Stimulated activated CD4-positive, alpha-beta T cell treated with anti-CD3 and anti-CD28 coated beads, Interleukin-2, amount 100 ng/mL, for 48 hours (primary cell): ENCODE results near the gene CTNNBL1.
"Not testable (repeated sequence)": the region's sequence is repeated elsewhere in the genome, so short reads cannot be mapped to it uniquely, and the experiment has no call there.

Experiments used
- DNase-seq, 2 donors: peaks; one replicate each; pipeline ENCODE4 v3.0.0-alpha.2; 2020

CTNNBL1 gene

DNA sequence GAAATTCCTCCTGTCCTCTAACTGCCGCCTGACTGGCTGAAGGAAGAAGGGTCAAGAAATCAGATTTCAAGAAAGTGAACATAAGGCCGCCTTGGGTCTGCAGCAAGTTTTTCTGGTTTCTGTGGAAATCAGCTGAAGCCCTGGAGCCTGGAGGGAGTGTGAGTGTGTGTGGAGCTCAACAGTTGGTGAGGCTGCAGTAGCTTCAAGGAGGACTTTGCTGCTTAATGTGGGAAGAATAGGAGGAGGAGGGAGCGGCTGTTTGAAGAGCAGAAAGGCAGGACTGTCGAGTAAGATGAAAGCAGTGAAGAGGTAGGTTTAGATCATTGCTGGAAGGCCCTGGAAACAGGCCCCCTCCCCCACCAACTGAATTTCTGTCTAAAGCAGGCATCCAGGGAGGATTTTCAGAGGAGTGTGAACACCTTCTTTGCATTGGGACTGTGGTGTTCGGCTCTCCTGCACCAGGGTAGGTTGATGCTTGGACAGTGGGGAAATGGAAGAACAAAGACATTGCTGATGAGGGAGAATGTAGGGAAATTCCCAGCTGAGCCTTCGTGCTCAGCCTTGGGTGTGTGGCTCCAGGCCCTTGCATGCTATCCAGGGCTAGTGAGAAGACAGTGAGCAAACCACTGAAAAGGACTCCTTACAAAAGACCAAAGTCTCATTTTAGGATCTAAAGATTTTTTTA is 129.6 kb downstream of the CTNNBL1 start:
- no peak for DNase-seq

DNA sequence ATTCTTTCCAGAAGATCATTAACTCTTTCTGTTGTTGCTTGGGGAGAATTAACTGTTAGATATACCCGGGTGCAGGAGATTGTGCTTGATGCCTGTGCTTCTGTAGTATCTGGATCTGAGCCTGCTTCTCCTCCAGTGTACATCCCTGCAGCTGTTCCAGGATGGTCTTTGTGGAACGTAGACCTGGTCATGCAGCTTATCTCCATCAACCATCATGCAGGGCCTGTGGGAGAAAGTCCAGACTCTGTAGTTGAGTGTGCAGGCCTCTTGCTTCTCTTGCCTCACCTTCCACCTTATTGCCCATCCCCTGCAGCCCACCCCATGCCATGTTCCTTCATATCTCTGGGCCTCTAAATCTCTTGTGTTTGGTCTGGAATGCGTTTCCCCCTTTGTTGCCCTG is 133.8 kb downstream of the CTNNBL1 start:
- no peak for DNase-seq

DNA sequence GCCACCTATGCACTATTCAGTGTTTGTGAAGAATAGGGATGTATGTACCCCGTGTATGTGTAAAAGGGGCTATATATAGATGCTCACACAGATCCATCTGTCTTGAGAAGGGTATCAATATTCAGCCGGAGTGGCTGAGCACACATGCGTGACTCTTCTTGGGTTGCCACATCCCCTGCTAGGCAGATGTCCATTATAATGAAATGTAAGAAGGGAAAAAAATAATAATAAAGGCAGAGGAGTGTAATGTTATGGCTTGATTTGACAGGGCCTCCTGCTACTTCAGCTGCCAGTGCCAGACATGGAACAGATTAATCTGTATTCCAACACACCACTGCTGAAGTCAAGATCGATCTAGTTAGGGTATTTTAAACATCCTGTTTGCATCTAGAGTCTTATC is 134.9 kb downstream of the CTNNBL1 start:
- DNase-seq = no peak

DNA sequence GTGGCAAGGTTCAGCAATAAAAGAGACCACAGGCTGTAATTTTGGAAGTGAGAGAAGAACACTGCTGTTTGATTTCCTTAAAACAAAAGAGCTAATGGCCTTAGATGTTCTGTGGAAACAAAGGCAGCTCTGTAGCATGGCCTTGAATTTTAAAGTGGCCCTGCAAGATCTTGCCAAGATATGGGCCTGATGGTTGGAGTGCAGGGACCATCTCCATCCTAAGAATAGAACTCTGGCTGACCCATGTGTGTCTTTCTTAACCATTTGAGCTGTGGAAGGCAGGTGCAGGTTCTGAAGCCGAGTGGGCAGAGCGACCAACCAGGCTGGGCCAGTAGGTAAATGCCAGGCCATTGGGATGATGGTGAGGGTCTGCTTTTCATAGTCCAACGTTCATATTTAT is 135.3 kb downstream of the CTNNBL1 start:
- no peak for DNase-seq

DNA sequence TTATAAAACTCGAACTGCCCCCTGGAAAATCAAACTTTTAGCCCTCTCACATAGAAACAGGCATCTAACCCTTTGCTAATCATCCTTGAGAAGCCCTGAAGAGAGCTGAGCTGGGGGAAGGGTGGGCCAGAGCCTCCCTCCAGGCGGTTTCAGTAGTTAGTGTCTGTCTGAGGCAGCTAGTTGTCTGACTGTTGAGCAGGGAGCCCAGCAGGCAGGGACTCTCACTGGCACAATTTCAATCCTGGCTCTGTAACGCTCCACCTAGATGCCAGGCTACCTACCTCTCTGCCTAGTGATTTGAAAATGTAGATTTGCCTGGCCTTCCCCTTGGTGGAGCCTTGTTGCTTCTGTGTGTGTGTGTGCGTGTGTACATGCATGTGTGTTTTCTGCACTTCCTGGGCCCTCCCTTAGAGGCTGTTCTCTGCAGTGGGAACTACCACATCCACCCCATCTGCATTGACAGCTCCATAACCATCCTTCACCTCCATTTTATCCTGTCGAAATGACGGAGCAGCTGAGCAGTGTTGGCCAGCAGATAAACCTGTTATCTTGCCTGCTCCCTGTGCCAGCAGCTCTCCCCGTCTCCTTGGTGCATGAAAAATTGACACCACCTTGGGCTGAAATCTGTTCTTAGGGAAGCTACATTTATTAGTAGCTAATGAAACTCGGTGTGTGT is 139.5 kb downstream of the CTNNBL1 start:
- no peak for DNase-seq

DNA sequence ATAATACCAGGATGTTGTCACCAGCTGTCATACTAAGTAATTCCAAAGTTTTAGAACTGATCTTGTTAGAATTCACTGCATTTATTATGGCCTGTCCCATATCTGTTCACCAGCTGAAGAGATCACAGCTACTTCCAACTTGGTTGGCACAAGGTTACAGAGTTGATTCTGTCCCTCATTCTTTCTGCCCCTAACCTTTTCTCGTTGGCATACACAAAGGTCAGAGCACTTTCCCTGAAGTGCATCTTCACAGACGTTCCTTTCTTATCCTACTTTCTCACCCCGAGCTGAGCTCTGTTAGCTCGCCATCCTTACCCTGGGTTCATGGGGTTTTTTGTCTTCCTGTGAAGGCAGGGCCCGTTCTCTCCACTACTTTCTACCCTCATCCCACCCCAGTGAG is 143.1 kb downstream of the CTNNBL1 start:
- no peak for DNase-seq

DNA sequence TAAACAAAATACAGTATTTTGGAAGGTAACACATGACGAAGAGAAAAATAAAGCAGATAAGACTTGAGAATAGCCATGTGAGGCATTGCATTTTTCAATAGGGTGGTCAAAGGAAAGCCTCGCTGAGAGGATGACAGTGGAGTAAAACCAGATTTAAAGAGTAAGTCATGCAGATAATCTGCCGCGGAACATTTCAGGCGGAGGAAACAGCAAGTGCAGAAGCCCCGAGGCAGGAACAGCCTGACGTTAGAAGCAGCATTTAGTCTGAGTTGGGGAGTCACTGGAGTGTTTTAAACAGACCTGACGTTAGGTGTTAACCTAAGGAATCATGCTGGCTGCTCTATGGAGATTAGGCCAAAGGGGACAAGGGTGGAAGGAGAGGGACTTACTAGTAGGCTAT is 144.1 kb downstream of the CTNNBL1 start:
- DNase-seq = no peak

DNA sequence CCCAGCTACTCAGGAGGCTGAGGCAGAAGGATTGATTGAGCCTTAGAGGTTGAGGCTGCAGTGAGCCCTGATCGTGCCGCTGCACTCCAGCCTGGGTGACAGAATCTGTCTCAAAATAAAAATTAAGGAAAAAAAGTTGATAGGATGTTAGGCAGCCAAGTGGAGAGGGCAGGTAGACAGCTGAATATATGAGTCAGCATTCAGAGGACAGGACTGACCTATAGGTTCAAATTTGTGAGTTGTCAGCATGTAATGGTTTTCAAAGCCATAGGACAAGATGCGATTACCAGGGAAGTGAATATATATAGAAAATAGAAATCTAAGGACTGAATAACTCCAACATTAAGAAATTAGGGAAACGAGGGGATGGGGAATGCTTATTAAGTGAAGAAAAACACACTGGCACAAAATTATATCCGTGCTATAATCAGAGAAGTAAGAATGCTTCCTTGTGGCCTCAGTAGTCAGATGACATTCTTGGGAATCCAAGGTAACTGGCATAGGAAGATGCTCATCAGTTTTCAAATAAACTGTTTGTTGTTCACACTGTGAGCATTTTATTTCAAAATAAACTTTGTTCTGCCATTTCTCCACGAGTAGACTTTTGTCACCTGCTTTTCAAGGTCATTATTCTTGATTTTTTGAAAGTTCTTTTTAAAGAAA is 145.1 kb downstream of the CTNNBL1 start:
- no peak for DNase-seq

DNA sequence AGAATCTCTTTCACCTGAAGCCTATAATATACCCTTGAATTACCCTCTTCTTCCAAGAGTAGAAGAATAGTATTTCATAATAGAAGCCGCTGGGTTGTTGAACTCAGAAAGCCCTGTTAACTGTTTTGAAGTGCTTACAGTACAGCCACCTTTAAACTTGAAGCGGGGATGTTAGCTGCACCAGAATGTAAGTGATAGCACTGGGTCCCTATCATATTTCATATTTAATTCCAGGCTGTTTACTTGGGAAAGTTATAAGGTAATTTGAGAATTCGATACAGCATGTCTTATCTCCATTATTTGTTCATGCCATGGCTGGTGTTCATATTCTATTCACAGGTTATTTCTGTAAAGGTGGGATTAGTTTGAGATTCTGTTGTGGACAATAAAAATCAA is 145.6 kb downstream of the CTNNBL1 start:
- DNase-seq = no peak

DNA sequence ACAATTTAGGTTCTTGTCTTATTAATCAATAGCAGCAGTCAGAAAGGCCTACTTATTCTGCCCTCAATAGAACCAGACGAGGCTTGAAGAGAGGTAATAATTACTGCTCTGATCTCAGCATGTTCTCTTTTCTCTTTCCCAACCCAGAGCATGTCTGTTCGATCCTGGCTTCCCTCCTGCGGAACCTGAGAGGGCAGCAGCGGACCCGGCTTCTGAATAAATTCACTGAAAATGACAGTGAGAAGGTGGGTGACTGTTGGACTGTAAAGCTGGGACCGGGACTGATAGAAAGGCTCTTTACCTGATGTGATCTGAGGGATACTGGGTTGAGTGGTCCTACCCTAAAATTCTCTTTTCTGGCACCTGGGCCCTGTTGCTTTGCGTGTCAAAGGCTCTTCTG is 146.1 kb downstream of the CTNNBL1 start:
- DNase-seq = no peak

DNA sequence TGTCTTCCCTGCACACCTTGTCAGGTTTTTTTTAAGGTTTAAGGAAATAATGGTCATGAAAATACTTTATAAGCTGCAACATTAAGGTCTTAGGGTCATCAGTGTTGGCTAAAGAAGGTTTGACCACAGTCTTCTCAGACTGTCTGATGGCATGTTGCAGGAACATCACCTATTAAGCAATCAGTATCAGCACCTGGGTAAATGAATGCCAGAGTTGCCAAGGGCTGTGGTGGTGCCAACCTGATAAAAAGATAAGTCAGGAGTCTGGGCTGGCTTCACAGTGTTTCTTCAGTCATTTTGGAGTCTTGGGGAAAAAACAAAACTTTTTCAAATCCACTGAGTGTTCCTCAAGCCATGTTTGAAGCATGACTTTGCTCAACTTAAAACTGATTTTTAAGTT is 147.6 kb downstream of the CTNNBL1 start:
- DNase-seq = no peak

DNA sequence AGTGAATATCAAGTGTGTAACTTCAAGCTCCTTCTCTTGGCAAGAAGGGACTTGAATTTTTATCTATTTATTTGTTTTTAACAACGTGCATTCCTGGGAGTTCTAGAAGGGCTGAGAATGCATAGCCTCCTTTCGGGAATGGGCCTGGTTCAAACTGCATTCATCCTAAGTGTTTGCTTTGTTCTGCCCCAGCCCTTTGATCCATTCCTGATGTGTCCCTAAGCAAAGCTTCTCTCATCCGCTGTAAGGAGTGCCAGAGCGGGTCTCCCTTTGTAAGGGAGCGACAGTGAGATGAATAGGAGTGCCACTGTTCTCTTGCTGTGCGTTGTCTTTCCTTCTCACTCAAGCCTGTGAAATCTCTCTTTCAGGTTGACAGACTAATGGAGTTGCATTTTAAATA is 148.1 kb downstream of the CTNNBL1 start:
- DNase-seq = no peak

DNA sequence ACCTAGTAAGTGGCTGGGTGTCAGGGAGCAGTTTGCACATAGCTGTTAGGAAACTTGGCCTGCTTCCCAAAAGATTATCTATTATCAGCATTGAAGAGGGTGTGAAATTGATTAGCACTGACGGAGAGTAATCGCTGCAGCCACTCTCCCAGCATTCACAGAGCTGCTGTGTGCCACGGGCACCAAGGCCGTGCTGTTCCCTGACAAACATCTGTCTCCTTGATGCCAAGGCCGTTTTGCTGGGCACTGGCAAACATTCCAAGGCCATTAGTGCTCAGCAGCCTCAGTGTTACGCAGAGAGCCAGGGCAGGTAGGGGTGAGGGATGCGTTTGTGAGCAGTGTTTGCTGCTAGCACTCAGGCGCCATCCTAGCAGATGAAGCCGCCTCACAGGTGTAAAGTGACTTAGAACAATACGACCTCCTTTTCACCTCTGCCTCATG is 151.4 kb downstream of the CTNNBL1 start:
- no peak for DNase-seq

DNA sequence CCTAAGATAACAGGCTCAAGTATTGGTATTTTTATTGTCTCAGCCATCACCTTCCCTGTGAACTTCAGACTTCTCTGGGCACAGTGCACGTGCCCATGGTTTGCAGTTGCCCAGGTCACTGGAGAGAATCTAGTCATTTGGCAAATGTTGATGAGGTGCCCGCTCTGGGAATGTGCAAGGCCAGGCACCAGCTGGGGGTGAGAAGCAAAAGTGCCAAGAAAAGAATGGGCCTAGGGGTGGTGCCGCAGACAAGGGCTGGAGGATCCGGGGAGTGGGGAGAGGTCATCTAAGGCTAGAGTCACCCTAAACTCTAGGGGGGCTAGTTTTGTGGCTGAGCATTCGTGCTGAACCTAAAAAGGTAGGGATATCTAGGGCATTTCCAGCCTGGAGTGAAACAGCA is 152.0 kb downstream of the CTNNBL1 start:
- DNase-seq = no peak

DNA sequence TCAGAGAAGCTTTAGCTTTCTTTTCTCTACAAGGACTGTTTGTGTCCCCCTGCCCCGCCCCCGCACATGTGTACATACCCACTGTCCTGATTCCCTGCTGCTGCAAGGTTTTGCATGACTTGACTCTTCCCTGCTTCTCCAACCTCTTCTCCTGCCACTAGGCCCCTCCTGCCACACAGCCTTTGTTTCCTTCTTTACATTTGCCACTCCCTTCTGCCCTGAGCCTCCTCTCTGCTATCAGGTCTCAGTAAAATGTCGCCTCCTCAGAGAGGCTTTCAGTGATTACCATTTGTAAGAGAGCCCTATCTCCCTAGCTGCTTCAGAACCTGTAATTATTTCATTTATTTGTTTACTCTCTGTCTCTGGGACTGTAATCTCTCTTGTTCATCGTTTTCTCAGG is 152.7 kb downstream of the CTNNBL1 start:
- DNase-seq = no peak

DNA sequence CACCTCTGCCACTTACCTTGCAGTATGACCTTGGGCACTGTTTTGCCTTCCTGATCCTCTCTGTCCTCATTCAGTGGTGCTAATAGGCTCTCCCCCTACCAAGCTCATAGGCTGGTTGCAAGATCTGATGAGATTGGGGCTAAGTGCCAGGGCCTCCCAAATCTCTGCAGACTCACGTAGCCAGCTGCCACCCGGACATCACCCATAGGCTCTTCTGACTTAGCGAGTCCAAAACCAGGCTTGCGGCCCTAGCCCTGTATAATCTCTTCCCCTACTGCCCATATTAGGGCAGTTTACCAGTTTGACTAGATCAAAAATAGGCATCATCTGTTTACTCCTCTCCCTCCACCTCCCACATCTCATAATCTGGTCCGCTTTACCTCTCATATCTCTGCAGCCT is 154.9 kb downstream of the CTNNBL1 start:
- no peak for DNase-seq

DNA sequence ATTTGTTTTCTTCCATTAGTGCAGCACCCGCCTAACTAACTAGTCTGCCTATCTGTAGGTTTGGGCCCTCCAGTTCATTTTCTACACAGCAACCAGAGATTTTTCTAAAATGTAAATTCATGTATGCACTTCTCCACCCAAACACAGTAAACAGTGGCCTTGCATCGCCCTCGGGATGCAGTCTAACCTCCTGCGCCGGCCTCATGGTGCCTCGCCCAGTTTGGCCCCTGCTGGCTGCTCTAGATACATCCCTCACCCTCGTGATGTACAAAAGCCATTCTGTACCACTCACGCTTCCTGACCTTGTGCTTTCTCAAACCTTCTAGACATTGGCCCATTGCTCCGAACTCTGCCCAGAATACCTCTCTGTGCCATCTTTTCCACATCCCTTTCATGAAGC is 155.3 kb downstream of the CTNNBL1 start:
- DNase-seq = no peak

DNA sequence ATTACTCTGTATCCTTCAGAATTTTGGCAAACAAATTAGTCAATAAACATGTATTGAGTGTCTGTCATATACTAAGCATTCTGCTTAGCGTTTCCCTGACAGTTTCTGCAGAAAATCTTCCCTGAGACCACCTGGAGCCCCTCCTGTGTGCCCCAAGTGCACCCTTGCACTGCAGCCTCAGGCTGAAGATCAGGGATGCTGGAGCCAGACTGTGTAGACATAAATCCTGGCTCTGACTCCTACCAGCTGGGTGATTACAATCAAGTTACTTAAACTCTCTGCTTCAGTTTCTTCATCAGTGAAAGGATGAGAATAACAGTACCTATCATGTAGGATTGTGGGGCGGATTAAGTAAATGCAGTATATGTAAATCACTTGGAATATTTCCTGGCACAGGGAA is 155.7 kb downstream of the CTNNBL1 start:
- no peak for DNase-seq

DNA sequence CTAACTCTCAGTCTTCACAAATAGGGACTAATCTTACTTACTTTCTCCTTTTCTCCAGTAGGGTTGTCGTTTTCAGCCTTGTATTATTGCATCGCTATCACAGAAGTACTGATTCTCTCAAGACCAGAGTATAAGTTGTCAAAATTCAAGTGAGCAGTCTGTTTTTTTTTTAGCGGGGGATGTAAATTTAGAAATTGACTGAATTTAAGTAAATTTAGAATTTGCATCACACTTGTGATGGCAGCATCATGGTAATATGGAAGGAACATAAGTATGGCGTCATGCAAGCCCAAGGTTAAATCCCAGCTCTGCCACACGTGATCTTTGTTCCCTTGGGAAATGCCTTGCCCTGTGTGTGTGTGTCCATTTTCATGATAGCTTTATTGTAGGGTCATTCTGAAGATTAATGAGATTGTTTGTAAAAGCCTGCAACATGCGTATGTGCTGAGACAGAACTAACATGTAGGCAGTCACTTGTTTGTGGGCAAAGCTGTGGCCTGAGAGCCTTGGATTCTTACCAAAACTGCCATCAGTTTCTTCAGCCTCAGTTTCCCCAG is 156.3 kb downstream of the CTNNBL1 start:
- no peak for DNase-seq

DNA sequence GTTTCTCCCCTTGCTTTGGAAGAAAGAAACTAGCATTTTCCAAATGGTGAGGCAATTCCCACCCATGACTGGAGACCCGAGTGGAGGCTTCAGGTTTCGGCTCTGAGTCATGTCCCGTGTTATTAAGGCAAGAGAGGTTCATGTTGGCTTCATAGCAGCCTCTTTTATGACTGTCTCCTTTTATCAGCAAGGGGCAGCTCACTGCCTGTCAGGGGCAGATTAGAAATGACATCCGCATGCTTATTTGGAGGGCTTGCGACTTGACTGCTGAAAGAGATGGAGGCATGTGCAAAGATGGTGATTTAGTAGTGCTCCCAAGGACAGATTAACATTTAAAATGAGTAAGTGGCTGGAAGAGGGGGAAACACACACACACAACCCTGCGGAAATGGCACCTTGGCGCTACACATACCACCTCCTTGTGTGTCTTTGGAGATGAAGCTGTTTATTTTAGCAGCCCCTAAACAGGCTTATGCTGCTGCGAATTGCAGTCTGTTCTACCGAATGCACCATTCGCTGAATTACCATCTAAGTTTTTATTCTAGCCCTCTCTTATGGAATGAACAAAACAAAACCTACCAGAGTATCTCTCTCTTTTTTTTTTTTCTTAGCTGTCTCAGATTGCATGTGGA is 157.0 kb downstream of the CTNNBL1 start:
- no peak for DNase-seq

DNA sequence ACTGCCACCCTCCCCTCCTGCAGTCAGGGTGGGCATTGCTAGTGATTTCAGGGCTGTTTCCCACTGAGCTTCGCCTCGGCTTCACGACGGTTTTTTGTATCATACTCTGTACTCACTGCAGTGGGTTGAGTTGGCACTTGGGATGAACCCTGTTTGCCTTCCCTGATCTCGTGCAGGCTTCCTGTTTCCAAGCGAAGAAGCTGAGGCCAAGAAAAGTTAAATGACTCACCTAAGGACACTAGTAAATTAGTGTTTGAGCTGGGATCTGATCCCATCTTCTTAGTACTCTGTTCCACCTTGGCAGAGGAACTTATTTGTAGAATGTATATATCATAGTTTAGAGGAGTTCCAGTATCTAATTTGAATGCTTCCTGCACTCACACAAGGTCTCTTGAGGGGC is 158.8 kb downstream of the CTNNBL1 start:
- DNase-seq = no peak

DNA sequence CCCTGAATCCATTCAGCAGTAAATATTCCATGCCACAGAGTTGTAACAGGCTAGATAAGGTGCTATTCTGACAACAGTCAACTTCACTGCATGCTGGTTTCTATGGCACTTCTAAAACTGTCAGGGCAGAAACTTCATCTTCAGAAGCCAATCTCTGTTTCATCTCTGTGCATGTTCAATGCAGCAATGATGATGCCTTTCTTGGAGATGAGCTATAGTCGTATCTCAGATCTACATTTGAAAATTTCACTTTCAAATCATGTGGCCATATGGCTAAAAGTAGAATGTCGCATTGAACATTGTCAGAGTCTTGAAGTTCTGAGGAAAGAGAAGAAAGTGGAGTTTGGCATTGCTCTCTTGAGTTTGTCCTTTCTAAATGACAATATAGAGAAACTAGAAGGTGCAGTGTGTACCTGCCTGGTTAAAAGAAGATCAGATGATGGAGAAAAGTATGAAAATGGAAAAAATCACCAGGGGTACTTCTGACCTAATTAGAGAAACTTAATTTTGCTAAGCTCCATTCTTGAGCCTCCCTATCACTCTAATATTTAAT is 160.1 kb downstream of the CTNNBL1 start:
- no peak for DNase-seq

DNA sequence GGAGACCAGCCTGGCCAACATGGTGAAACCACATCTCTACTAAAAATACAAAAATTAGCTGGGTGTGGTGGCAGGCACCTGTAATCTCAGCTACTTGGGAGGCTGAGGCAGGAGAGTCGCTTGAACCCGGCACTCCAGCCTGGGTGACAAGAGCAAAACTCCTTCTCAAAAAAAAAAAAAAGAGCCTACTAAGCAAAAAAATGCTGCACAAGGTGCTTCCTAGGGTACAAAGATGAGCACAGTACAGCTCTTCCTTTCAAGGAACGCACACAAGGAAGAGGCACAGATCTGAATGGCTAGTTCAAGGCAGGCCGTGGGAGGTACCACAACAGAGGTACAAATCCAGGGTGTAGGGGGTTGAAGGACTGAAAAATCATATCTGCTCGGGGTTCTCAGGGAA is 162.2 kb downstream of the CTNNBL1 start:
- not testable (repeated sequence) for DNase-seq
